Occipital lobe (tissue), 2 donors: ENCODE measurements around the gene SUPT20HL1. TPM values are rescaled to one million over a fixed set of nuclear protein-coding genes. Genes with fewer than 3 reads are reported as not detected.
"Not testable (repeated sequence)": the region's sequence is repeated elsewhere in the genome, so short reads cannot be mapped to it uniquely, and the experiment has no call there.

Source experiments
- DNase-seq: peaks from one replicate; lab custom pipeline; 2025; lab: John Stamatoyannopoulos, UW
- total RNA-seq: library from RNA; depleted of rRNA; stranded (reverse); fragments of >200 nt; gene quantifications from one replicate; pipeline ENCODE4 v1.2.3, GENCODE V29; 2014

SUPT20HL1 gene
- total RNA-seq, 1 donor from 2014 or later: not detected

DNA sequence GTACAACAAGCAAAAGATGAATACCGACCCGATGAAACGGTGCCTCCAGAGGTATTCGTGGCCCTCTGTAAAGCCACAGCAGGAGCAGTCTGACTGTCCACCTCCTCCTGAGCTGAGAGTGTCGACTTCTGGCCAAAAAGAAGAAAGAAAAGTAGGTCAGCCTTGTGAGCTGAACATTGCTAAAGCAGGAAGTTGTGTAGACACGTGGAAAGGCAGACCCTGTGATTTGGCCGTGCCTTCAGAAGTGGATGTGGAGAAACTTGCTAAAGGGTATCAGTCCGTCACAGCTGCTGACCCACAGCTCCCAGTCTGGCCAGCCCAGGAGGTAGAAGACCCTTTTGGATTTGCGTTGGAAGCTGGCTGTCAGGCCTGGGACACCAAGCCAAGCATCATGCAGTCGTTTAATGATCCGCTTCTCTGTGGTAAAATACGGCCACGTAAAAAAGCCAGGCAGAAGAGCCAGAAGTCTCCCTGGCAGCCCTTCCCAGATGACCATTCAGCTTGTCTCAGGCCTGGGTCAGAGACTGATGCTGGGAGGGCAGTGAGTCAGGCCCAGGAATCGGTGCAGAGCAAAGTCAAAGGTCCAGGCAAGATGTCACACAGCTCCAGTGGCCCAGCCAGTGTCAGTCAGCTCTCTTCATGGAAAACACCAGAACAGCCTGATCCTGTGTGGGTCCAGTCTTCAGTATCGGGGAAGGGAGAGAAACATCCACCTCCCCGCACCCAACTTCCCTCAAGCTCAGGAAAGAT lies 3.2 kb downstream of the SUPT20HL1 start:
- not testable (repeated sequence) for DNase-seq

DNA sequence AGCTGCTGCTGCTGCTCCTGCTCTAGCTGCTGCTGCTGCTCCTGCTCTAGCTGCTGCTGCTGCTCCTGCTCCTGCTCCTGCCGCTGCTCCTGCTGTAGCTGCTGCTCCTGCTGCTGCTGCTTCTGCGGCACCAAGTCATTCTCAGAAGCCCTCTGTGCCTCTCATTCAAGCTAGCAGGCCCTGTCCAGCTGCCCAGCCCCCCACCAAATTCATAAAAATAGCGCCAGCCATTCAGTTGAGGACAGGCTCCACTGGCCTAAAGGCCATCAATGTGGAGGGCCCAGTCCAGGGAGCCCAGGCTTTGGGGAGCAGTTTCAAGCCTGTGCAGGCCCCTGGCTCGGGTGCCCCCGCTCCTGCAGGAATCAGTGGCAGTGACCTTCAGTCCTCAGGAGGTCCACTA lies 3.9 kb downstream of the SUPT20HL1 start:
- DNase-seq: no peak

DNA sequence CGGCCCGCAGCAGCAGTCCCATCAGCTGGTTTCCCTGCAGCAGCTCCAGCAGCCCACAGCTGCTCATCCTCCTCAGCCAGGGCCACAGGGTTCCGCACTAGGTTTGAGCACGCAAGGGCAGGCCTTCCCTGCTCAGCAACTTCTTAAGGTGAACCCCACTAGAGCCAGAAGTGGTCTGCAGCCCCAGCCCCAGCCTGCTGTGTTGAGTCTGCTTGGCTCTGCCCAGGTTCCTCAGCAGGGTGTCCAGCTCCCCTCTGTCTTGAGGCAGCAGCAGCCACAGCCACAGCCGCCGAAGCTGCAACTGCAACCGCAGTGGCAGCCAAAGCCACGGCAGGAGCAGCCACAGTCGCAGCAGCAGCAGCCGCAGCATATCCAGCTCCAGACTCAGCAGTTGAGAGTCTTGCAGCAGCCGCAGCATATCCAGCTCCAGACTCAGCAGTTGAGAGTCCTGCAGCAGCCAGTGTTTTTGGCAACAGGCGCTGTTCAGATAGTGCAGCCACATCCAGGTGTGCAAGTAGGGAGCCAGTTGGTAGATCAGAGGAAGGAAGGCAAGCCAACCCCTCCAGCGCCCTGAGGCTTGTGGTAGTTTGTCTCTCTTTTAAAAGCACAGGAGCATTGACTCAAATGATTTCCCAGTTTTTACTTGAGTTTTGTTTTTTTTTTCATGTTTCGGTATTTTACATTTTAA lies 4.6 kb downstream of the SUPT20HL1 start:
- no peak for DNase-seq

DNA sequence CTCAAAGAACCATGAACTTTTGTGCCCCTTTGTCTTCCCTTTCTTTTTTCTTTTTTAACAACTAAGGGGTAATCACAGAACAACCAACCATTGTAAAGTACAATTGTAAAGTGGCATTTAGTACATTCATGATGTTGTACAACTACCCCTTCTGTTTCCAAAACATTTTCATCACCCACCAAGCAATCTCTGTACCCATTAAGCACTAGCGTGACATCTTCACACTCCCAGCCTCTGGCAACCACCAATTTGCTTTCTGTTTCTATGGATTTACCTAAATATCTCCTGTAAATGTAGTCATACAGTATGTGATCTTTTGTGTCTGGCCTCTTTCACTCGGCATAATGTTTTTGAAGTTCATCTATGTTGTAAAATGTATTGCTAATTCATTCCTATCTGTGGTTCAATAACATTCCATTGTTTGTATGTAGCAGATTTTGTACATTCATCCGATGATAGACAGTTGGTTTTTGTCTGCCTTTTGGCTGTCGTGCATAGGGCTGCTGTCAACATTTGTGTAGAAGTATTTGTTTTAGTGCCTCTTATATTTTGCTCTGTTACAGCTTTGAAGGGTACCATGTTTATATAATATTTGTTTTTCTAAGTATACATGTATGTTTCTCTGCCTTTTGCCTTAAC lies 6.4 kb downstream of the SUPT20HL1 start:
- DNase-seq: not testable (repeated sequence)

DNA sequence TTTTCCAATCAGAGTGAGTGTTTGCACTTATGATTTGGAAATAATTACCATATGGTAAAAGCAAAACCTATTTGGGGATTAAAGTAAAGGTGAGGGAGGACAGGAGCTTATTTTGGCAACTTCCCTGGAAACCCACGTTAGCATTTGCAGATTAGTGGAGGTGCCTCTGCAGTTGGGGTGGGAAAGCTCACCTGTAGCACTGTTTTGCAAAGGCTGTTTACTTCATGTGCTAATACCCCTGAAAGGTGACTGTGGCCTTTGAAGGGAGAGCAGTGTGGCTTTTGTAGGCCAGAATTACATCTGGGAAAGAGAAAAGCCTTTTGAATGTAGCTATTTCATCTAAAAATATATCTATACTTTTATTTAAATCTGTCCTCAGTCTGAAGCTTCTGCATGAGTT lies 9.4 kb downstream of the SUPT20HL1 start:
- no peak for DNase-seq

DNA sequence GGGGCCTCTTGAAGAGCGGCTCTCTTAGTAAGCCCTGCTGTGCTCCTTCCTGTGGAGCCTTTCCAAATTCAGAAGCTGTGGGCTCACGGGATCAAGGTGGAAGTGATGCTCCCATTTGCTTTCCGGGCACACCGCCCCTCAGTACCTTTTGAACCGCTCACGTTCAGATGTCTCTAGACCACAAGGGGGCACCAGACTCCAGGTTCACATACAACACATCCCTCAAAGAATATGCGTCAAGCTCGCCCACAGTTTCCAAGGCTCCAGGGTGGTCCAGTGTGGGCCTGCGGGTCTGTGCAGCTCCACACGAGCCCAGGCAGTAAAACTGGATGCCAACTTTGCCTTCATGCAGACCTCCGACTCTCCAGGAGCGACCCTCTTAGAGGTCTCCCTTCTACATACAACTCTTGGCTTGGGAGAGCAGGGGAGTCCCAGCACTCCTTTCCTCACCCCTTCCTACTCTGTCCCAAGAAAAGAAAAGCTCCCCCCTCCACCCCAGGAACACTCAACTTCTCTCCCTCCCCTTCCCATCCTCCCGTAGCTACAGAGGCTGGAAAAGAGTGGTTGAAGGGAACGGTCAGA lies 11.0 kb downstream of the SUPT20HL1 start:
- no peak for DNase-seq

DNA sequence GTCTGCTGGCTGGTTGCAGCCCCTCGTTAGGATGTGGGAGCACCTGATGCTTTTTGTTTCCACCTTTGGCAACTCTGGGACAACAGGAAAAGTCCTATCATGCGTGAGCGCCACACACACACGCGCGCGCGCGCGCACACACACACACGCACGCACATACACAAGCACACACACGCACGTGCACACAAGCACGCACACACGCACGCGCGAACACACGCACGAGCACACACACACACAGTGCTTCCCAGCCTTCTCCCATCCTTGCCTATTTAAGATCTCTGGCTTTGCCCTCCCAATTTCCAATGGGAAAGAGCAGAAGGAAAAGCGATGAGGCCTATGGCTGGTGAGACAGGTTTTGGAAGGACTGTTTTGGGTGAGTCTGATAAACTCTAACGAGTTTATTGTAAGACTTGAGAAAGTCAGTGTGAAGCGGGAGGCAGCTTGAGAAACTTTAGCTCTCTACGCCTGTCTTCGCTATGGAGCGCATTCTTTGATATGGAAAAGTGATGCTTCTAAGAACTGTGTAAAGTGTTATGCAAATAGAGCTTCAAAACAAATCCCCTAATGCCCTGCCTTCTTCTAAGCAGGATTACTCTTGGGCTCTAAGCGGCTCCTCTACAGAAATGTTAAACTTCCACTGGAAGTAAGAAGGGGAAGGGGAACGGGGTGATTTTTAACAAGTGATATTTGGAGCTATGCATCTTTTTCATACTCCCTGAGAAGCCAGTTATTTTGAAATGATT lies 11.8 kb downstream of the SUPT20HL1 start:
- DNase-seq: no peak

DNA sequence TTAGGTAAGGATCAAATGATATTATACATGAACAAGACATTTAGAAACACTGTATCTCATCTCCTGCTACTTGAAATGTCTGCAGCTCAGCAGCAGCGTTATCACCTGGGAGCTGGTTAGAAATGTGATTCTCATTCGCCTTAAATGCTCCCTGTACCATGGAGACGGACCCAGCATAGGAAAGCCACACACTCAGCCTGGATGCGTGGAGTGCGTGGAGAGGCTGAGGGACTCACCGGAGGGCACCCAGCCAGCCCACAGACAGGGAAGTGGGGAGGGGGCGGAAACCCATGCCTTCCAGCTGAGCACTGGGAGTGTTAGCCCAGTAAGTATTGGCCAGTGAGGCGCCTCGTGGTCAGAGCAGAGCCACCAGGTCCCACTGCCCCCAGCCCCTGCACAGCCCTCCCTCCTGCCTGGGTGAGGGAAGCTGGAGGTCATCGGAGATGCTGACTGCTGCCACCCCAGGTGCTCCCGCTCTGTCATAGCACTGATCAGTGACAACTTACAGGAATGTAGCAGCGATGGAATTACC lies 15.2 kb downstream of the SUPT20HL1 start:
- DNase-seq: no peak

DNA sequence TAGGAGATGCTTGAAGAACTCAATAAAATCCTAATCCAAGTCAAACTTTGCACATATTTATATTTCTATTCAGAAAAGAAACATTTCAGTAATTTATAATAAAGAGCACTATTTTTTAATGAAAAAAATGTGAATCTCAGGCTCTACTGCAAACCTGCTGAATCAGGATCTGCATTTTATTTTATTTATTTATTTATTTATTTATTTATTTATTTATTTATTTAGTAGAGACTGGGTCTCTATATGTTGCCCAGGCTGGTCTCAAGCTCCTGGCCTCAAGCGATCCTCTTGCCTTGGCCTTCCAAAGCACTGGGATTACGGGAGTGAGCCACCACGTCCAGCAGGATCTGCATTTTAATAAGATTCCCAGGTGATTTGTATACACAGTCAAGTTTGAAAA lies 16.0 kb downstream of the SUPT20HL1 start:
- DNase-seq: no peak

DNA sequence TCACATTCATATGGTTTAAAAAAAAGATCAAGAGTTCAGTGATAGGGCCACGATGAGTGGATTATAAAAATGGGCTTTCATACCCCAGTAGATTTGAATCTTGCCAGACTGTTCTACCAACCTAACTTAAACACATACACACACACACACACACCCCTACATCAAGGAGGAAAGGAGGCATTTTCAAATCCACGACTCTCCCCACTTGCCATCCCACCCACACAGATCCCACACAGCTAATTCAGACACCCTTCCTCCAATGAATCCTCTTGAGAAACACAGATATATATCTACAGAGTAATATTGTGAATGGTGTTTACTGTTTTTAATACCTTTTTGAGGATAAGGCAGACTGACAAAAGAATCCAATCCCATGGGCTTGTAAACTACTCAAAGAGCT lies 16.8 kb downstream of the SUPT20HL1 start:
- no peak for DNase-seq

DNA sequence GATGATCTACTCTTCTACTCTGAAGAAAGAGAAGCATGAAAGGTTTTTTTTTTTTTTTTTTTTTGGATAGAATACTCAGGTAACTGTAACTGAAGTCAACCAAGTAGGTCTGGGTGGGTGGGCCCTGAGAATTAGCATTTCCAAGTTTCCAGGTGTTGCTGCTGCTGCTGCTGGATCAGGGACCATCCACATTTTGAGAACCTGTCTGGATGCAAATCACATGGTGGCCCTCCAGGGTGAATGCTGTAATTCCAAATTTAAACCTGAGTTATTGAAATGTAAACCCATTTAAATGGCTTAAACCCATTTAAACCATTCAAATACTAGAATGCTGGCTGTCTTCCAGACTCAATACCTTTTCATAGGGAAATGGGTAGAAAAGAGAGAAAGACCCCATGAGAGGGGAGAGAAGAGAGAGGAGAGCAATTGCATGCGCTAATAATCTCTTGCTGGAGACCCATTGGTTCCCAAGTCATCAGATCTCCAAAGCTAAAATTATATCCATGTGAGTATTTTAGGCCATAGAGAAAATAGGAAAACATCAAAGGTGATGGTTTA lies 17.6 kb downstream of the SUPT20HL1 start:
- DNase-seq: no peak

DNA sequence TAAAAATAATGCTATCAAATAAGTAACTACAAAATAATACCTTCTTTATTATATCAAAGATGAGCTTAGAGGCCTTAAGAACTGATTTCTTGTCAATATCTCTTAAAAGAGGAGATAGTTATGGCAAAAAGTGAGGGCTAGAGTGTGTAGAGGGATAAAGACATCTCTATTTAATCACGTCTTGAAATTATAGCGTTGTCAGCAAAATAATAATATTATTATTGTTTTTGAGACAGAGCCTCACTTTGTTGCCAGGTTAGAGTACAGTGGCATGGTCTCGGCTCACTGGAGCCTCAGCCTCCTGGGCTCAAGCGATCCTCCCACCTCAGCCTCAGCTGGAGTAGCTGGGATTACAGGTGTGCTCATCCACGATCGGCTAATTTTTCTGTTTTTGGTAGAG lies 18.3 kb downstream of the SUPT20HL1 start:
- DNase-seq: no peak

DNA sequence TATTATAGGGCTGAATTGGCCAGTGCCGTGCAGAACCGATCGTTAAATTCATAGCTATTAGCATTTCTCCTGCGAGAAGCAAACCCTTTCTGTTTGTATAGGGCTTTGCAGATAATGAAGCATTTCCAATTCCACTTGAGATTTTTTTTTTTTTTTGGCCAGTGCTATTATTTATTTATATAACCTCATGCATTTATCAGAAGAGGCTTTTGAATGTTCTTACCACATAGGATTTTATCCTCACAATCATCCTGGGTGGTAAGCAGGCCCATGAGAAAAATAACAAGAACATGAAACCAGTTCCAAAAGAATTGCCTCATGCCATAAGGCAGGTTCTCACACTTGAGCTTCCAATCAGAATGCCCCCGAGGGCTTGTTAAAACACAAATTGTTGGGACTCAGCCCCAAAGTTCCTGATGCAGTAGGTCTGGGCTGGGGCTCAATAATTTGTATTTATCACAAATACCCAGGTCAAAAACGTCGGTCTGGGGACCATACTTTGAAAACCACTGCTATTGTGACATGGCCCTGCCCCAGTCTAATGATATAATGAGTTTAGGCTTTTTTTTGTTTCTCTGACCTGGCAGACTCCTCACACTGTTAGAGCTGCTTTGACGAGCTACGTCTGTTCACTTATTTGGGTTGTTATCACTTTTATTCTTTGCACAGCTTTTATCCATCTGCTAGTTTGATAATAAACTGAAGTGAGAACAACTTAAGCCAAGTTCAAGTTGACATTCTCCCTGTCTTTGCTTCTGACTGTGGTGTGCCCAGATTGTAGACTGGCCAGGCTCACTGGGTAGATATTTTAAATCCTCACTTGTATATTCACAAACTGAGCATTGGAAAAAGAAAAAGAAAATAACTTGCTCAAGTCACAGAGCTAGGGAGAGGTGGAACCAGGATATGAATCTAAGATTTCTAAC lies 20.1 kb downstream of the SUPT20HL1 start:
- DNase-seq: no peak

DNA sequence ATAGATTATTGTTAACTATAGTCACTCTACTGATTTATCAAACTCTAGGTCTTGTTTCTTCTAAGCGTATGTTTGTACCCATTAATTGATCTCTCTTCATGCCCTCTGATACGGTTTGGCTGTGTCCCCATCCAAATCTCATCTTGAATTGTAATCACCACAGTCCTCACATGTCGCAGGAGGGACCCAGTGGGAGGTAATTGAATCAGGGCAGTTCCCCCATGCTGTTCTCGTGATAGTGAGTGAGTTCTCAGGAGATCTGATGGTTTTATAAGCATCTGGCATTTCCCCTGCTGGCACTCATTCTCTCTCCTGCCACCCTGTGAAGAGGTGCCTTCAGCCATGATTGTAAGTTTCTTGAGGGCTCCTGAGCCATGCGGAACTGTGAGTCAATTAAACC lies 21.9 kb downstream of the SUPT20HL1 start:
- not testable (repeated sequence) for DNase-seq

DNA sequence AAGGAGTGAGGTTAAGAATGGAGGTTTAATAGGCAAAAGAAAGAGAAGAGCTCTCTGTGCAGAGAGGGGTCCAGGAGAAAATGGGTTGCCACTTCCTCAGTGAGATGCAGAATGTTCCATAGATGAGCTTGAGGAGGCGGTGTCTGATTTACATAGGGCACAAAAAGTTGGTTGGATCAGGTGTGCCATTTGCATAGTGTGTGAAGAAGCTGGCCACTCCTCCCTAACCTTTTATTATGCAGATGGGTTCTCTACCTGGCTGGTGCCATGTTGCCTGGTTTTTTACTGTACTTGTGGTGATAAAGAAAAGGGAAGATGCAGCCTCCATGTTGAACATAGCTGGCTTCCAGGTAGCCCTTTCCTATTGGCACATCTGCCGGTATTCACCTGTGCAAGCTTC lies 27.3 kb downstream of the SUPT20HL1 start:
- DNase-seq: no peak

DNA sequence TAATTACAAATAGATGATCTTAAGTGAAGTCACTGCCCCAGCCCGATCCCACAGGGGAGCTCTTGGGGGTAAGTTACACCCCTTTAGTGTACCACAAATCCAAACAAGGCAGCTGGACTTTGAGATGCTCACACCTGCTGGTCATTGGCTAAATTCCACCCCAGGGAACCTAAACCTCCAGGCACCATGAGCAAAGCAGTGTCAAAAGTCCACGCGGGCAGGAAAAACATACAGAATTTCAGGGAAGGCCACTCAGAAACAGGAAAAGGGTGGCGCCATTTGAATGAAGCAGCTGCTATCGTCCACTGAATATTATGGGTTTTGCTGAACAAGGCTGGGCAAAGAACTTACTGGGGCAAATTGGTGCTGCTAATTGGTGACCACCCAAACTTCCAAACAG lies 30.9 kb downstream of the SUPT20HL1 start:
- no peak for DNase-seq

DNA sequence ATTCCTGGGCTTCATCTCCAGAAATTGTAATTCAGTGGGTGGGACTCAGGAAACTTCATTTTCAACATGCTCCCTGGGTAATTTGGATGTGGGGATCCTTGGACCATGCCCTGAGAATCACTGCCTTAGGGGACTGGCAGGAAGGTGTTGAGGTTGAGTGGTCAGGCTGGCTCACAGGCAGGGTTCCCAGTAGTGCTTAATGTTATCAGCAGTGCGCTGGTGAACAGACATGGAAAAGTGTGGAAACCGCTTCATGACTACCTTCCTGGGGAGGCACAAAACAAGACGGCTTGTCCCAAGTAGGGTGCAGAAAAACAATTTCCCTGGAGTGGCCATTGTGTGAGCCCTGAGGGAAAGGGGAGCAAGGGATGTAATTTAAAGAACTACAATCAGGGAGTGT lies 31.4 kb downstream of the SUPT20HL1 start:
- DNase-seq: no peak

DNA sequence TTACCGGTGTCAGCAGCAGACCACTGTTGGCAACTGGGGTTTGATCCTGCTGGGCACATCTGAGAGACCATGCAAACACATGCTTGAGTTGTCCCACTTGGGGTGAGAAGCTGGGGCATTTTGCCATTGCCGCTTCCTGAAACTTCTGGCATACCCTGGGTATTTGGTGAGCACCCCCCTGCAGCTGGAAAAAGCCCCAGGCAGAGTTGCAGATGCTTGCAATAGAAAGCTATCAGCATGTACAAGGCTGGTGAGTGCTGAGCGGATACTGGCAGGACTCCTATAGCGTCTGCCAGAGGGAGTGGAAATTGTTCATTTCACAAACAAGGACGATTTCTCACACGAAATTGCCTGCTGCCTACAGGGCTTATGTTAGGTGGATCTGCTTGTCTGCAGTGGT lies 32.3 kb downstream of the SUPT20HL1 start:
- no peak for DNase-seq

DNA sequence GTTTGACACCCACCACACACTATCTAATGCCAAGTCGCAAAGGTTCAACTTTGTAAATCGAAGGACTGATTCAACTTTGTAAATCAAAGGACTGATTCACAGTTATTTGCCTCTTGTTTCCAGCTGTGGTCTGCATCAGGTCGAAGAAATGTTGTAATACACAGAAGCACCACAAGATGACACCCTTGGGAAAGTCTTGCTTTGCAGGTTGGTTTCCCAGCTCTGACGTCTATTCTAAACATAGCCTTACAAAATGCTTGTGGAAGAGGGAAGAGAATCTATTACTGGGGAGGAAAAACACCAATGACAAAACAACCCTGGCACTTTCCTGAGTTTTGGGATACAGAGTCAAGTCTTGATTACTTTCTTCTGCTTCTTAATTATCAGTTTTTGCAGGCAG lies 35.3 kb downstream of the SUPT20HL1 start:
- no peak for DNase-seq
